Thyroid gland (tissue), 4 donors: Measurements from ENCODE around the gene MAPK8IP3.

Experiments
- POLR2A ChIP-seq, 2 donors: fragments of 450-650 bp; IDR thresholded peaks; one replicate each; pipeline ENCODE4 v1.6.1; 2017; ENCODE audit warnings: antibody characterized with exemption in 2 of 2, mild to moderate bottlenecking in 2 of 2, moderate library complexity in 1 of 2
- TF ChIP-seq, protein P1 (sequence below), 6 experiments: fragments of 200-600 bp in 3 of 6; fragments of 450-650 bp in 3 of 6; sonication (generic) in 3 of 6; IDR thresholded peaks; one replicate each; pipeline ENCODE4 v1.5.1; 2016 to 2019; ENCODE audit warnings: antibody characterized with exemption in 6 of 6, mild to moderate bottlenecking in 2 of 6, inconsistent platforms in 1 of 6, moderate library complexity in 1 of 6

- TF ChIP-seq, protein P1, sequence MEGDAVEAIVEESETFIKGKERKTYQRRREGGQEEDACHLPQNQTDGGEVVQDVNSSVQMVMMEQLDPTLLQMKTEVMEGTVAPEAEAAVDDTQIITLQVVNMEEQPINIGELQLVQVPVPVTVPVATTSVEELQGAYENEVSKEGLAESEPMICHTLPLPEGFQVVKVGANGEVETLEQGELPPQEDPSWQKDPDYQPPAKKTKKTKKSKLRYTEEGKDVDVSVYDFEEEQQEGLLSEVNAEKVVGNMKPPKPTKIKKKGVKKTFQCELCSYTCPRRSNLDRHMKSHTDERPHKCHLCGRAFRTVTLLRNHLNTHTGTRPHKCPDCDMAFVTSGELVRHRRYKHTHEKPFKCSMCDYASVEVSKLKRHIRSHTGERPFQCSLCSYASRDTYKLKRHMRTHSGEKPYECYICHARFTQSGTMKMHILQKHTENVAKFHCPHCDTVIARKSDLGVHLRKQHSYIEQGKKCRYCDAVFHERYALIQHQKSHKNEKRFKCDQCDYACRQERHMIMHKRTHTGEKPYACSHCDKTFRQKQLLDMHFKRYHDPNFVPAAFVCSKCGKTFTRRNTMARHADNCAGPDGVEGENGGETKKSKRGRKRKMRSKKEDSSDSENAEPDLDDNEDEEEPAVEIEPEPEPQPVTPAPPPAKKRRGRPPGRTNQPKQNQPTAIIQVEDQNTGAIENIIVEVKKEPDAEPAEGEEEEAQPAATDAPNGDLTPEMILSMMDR (IDR thresholded peaks at IDR 0.05) = no peak
- TF ChIP-seq POLR2A (IDR thresholded peaks at IDR 0.05) = no peak
Measured at GRCh38 chr16:1667916-1668315, 38.1 kb upstream of the MAPK8IP3 start.
